Osteocyte (in vitro differentiated cells): ENCODE measurements around the gene GALNT6. TPM values are rescaled to one million over a fixed set of nuclear protein-coding genes. Genes with fewer than 3 reads are reported as not detected.

Experiments
- DNase-seq: peaks from one replicate; pipeline ENCODE4 v3.0.0; 2021; ENCODE audit warnings: mixed read lengths; ENCODE audit not compliant: unreplicated experiment; ENCODE audit errors: extremely low spot score
- H3K27ac Mint-ChIP-seq: one replicate; pipeline ENCODE4 v1.8.0; 2021; ENCODE audit warnings: mild to moderate bottlenecking, mixed read lengths; ENCODE audit not compliant: unreplicated experiment
- H3K27me3 Mint-ChIP-seq: one replicate; pipeline ENCODE4 v1.8.0; 2021; ENCODE audit warnings: mixed read lengths; ENCODE audit not compliant: unreplicated experiment
- H3K36me3 Mint-ChIP-seq: one replicate; pipeline ENCODE4 v1.8.0; 2021; ENCODE audit warnings: mixed read lengths; ENCODE audit not compliant: unreplicated experiment
- H3K4me1 Mint-ChIP-seq: one replicate; pipeline ENCODE4 v1.8.0; 2021; ENCODE audit warnings: mixed read lengths; ENCODE audit not compliant: unreplicated experiment
- H3K4me3 Mint-ChIP-seq: one replicate; pipeline ENCODE4 v1.8.0; 2021; ENCODE audit warnings: mild to moderate bottlenecking, moderate library complexity, mixed read lengths; ENCODE audit not compliant: unreplicated experiment
- H3K9me3 Mint-ChIP-seq: one replicate; pipeline ENCODE4 v1.8.0; 2021; ENCODE audit warnings: mixed read lengths; ENCODE audit not compliant: unreplicated experiment
- total RNA-seq: library from RNA; stranded (reverse); gene quantifications from 2 replicates; pipeline ENCODE4 v1.2.1, GENCODE V29; 2021
- TF ChIP-seq, protein P1 (sequence below): fragments of 200-600 bp; sonication (generic); IDR thresholded peaks from 2 replicates; pipeline ENCODE4 v1.5.0; 2021; ENCODE audit warnings: antibody characterized with exemption, mild to moderate bottlenecking, moderate library complexity

GALNT6 gene
- total RNA-seq, 1 donor from 2014 or later, result 0.94 TPM

DNA sequence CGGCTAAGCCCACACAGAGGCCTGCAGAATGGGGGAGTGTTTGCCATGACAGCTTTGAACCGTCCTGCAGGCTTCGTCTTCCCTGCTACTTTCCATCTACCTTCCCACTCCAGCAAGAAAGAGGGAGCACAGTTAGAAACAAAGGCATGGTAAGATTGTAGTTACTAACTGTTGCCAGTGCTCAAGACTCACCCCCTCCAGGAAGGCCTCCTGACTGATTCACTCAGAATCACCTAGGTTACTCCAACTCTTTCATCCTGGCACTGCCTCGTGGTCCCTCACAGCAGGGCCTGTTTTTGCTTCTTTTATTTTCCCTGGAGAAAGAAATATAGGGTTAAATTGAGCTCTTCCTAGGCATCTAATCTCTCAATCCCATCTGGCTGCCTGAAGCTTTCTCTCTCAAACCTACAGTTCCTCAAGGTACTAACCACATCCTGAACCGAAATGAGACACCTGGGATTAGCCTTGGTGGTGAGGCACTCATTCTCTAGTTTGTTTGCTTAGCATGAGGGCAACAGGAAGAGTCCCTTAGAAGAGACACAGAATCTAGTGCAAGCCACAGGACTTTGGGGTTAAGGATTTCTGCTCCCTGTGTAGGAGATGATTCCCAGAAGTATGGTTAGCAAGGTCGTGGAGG, 7.8 kb downstream of the GALNT6 start:
- no peaks in the 10 kb centered on the region for H3K36me3 Mint-ChIP-seq
- H3K27ac Mint-ChIP-seq, result no peak overlapping the region
- H3K4me1 Mint-ChIP-seq, result peaks cover 24% of the 10 kb centered on the region
- TF ChIP-seq, protein P1, sequence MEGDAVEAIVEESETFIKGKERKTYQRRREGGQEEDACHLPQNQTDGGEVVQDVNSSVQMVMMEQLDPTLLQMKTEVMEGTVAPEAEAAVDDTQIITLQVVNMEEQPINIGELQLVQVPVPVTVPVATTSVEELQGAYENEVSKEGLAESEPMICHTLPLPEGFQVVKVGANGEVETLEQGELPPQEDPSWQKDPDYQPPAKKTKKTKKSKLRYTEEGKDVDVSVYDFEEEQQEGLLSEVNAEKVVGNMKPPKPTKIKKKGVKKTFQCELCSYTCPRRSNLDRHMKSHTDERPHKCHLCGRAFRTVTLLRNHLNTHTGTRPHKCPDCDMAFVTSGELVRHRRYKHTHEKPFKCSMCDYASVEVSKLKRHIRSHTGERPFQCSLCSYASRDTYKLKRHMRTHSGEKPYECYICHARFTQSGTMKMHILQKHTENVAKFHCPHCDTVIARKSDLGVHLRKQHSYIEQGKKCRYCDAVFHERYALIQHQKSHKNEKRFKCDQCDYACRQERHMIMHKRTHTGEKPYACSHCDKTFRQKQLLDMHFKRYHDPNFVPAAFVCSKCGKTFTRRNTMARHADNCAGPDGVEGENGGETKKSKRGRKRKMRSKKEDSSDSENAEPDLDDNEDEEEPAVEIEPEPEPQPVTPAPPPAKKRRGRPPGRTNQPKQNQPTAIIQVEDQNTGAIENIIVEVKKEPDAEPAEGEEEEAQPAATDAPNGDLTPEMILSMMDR, result no peak
- H3K27me3 Mint-ChIP-seq, result no peaks in the 10 kb centered on the region
- DNase-seq, result no peak
- H3K9me3 Mint-ChIP-seq, result no peaks in the 10 kb centered on the region
- H3K4me3 Mint-ChIP-seq, result no peak overlapping the region

DNA sequence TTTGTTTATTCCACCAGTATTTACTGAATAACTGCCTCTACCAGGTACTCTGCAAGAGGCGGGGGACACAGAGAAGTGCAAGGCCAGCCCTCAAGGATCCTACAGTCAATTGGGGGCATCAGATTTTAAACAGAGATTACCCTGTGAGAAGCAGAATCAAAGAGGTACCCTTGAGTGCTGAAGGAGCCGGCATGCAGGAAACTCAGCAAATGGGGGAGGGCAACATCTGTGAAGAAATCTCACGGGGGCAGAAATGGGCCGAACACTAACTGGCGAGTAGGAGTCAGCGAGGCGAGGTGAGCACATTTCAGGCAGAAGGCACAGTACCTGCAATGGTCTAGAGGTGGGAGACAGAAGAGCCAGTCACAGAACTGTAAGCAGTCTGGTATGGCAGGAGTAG, 9.0 kb downstream of the GALNT6 start:
- no peak overlapping the region for H3K27ac Mint-ChIP-seq
- no peak overlapping the region for H3K4me3 Mint-ChIP-seq
- no peaks in the 10 kb centered on the region for H3K36me3 Mint-ChIP-seq
- H3K4me1 Mint-ChIP-seq, result peaks cover 18% of the 10 kb centered on the region
- TF ChIP-seq, protein P1, result no peak
- no peaks in the 10 kb centered on the region for H3K9me3 Mint-ChIP-seq
- no peaks in the 10 kb centered on the region for H3K27me3 Mint-ChIP-seq
- no peak for DNase-seq

DNA sequence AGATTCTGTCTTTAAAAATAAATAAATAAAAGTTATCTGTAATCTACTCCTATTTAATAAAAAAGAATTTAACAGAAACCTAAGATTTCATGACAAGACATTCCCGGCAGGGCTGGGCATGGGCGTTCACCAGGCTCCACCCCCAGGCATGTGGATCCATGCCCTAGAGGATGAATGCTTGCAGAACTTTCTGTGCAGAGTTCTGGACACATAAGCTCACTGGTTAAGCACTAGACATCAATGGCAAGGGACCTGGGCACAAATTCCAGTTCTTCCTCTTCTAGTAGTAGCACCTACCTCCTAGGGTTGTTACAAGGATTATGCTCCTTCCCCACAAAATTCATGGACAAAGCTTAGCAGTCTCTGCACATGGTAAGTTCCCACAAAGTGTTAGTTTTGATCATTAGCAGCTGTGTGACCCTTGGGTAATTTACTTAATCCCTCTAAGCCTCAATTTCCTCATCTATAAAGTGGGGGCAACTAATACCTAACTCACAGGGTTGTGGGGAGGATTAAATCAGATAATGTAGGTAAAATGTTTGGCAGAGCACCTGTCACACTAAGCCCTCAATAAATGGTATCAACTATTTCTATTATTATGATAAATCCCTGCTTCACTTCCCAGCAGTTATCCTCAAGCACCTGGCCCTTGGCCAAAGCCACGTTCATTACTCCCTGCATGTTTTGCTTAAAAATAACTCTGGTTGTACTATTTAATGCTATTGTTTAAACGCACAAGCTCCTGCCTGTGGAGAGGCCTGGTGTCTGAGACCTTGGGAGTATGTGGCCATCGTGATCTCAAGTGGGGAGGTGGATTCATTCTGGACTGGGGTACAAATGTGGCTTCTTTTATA, 9.8 kb downstream of the GALNT6 start:
- Mint-ChIP-seq H3K4me1 (peaks cover 18% of the 10 kb centered on the region), H3K4me3 (no peak overlapping the region), H3K9me3 (no peaks in the 10 kb centered on the region), H3K27ac (no peak overlapping the region), H3K27me3 (no peaks in the 10 kb centered on the region), H3K36me3 (no peaks in the 10 kb centered on the region)
- TF ChIP-seq, protein P1, result no peak
- no peak for DNase-seq

DNA sequence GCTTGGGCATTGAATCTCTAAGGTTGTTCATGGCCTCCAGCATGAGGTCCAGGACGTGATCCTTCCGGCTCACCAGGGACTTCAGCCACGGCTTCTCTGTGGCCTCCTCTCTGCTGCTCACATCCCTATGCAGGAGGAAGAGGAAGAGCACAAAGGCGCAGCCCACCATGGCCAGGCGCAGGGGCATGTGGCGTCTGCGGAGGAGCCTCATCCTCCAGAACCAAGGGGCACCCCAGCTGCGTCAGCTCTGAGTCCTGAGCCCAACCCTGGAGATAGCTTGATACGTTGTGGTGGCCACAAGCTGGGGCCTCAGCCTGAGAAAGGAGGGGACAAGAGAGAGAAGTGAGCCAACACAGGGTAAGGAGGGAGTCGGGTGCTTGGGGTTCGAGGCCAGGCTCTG, 11.6 kb downstream of the GALNT6 start:
- DNase-seq, result no peak
- H3K9me3 Mint-ChIP-seq, result no peaks in the 10 kb centered on the region
- no peaks in the 10 kb centered on the region for H3K36me3 Mint-ChIP-seq

DNA sequence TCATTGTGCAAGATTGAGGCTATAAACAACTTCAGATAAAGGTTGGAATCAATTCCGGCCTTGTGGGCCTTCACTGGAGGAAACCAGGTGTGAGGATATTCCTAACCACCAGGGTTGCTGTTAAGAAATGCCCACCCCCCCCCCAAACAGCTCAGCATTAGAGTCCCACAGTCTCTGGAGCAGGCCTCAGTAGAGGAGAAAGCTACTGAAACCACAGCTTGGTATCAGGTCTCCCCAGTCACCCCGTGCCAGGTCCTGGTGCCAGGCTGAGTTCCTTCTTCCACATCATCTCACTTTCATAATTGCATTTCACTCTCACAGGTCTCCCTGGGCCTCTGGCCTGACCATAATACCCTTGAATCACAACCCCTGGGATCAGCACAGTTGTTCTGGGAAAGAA, 12.5 kb downstream of the GALNT6 start:
- Mint-ChIP-seq H3K27ac (no peak overlapping the region), H3K4me1 (peaks cover 27% of the 10 kb centered on the region)
- no peak for DNase-seq

More for the DNA sequence above, 11.6 kb downstream of the GALNT6 start:
- TF ChIP-seq, protein P1, result no peak
- no peak overlapping the region for H3K27ac Mint-ChIP-seq
- H3K4me3 Mint-ChIP-seq, result no peak overlapping the region
- H3K4me1 Mint-ChIP-seq, result peaks cover 25% of the 10 kb centered on the region
- H3K27me3 Mint-ChIP-seq, result no peaks in the 10 kb centered on the region

More for the DNA sequence above, 12.5 kb downstream of the GALNT6 start:
- Mint-ChIP-seq H3K9me3 (no peaks in the 10 kb centered on the region), H3K4me3 (no peak overlapping the region), H3K27me3 (no peaks in the 10 kb centered on the region), H3K36me3 (no peaks in the 10 kb centered on the region)
- TF ChIP-seq, protein P1, result no peak
